Vagina (tissue), 2 donors: ENCODE measurements around the gene HOXB6.

Experiments
- CTCF ChIP-seq, 3 experiments: fragments of 450-650 bp in 2 of 3; fragments of 200-600 bp in 1 of 3; sonication (generic) in 1 of 3; IDR thresholded peaks; one replicate each; pipeline ENCODE4 v1.5.1; 2017 to 2019; ENCODE audit warnings: antibody characterized with exemption in 3 of 3, mild to moderate bottlenecking in 2 of 3, moderate library complexity in 2 of 3
- POLR2A ChIP-seq, 2 donors: fragments of 450-650 bp; IDR thresholded peaks; one replicate each; pipeline ENCODE4 v1.6.1; 2017; ENCODE audit warnings: antibody characterized with exemption in 2 of 2, mild to moderate bottlenecking in 2 of 2, moderate library complexity in 2 of 2

- TF ChIP-seq POLR2A (IDR thresholded peaks at IDR 0.05) (no peak), CTCF (IDR thresholded peaks at IDR 0.05) (no peak)
These were observed 30.2 kb downstream of the HOXB6 start for GRCh38 chr17:48574505-48575065.
